ENCODE measurements around the gene SMYD3.

Gene SMYD3

GRCh38 chr1:246012341-246012740, 494.7 kb downstream of the SMYD3 start:
- no peak for TF ChIP-seq Cebpa-rat (IDR thresholded peaks at IDR 0.05)
- no peak overlapping the region for H3K9ac ChIP-seq
- no peaks in the 10 kb centered on the region for H3K4me1 ChIP-seq
- H3K27me3 ChIP-seq, result no peaks in the 10 kb centered on the region
- H4K20me1 ChIP-seq, result no peaks in the 10 kb centered on the region
- H3K27ac ChIP-seq, result no peak overlapping the region
- H3K4me2 ChIP-seq, result no peak overlapping the region
- H3K36me3 ChIP-seq, result no peaks in the 10 kb centered on the region
- H3K4me3 ChIP-seq, result no peak overlapping the region
- no peaks in the 10 kb centered on the region for H3K9me3 ChIP-seq (replicated peaks in 1 of 11)

DNA sequence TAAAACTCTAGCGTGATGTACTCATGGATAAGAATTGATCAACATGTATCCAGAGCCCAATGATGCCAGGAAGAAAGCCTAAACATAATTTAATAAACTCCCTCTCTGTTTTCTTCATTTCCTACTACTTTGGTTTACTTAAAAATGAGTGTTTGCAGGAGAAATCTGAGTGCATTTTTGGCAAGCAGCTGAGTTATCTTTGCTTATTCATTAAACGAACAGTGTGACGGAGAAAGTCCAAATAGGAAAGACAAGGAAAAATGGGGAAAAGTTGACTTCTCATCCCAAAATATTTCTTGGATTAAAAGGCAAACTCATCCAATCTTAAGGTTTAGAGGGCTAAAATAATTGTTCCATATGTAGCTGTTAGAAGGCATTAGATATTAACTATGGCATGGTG, 496.7 kb downstream of the SMYD3 start:
- Histone ChIP-seq H3K36me3 (no peaks in the 10 kb centered on the region), H3K4me3 (no peak overlapping the region), H4K20me1 (no peaks in the 10 kb centered on the region), H3K4me1 (peaks cover 0 to 10% (median 2%) of the 10 kb centered on the region in 10 experiments; a peak in 9 of 20 replicates), H3K9me3 (replicated peaks in 1 of 11) (no peaks in the 10 kb centered on the region), H3K4me2 (no peak overlapping the region), H3K9ac (no peak overlapping the region), H3K27me3 (no peaks in the 10 kb centered on the region), H3K27ac (no peak overlapping the region)
- no peak for TF ChIP-seq Cebpa-rat (IDR thresholded peaks at IDR 0.05)

GRCh38 chr1:246008363-246008831, 498.7 kb downstream of the SMYD3 start:
- no peak overlapping the region for H3K4me3 ChIP-seq

DNA sequence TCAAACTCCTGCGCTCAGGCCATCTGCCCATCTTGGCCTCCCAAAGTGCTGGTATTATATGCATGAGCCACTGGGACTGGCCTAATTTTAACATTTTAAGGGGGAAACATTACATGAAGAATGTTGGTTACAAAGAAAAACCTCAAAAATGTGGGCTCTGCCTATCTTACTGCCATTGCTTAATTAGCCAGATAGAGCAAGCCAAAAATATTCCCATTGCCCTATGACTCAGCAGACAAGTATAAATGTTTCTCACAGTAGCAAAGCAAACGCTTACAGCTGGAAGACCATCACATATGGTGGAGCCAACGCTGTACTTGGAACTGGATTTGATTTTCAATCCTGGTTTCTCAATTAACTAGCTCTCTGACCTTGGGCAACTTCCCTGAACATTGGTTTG, 502.0 kb downstream of the SMYD3 start:
- Histone ChIP-seq H3K27ac (no peak overlapping the region), H3K4me2 (peak overlapping the region in 6 of 11 experiments; percentile 1 to 66 (median 50); a peak in 8 of 22 replicates), H3K4me3 (no peak overlapping the region), H3K27me3 (no peaks in the 10 kb centered on the region), H3K4me1 (peaks cover 0 to 22% (median 9%) of the 10 kb centered on the region in 10 experiments; a peak in 11 of 20 replicates), H3K9ac (0 out of 22 replicates have a peak overlapping the region, but pooled peaks of 1 of the 11 experiments have one; percentile 18), H3K9me3 (replicated peaks in 1 of 11) (no peaks in the 10 kb centered on the region), H3K36me3 (no peaks in the 10 kb centered on the region), H4K20me1 (no peaks in the 10 kb centered on the region; a peak in 1 of 22 replicates)
- TF ChIP-seq Cebpa-rat (IDR thresholded peaks at IDR 0.05), result no peak

More at GRCh38 chr1:246008363-246008831, 498.7 kb downstream of the SMYD3 start:
- no peak overlapping the region for H3K9ac ChIP-seq
- no peak for TF ChIP-seq Cebpa-rat (IDR thresholded peaks at IDR 0.05)
- H3K4me1 ChIP-seq, result peaks cover 0 to 22% (median 9%) of the 10 kb centered on the region in 10 experiments; a peak in 11 of 20 replicates
- no peaks in the 10 kb centered on the region for H3K9me3 ChIP-seq (replicated peaks in 1 of 11)
- H4K20me1 ChIP-seq, result no peaks in the 10 kb centered on the region
- no peaks in the 10 kb centered on the region for H3K27me3 ChIP-seq
- H3K4me2 ChIP-seq, result no peak overlapping the region
- no peaks in the 10 kb centered on the region for H3K36me3 ChIP-seq
- no peak overlapping the region for H3K27ac ChIP-seq

DNA sequence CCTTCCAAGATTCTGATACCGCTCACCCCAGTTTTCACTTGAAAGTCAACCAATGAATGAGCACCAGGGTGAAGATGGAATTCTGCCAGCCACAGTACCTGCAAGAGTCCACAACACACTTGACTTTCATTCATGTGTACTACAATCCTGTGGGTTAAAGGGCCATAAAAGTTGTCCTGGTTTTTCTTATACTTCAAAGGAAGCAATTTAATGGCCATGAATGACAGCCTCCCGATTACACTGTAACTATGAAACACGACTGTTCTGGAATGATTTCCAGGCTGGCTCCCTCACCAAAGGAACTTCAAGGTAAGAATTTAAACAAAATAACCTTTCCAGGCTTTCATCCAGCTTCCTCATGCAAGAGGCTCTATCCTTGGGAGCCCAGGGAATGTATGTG, 502.8 kb downstream of the SMYD3 start:
- Histone ChIP-seq H3K4me2 (peak overlapping the region in 4 of 11 experiments; percentile 40 to 66 (median 62); a peak in 1 of 22 replicates), H3K4me3 (no peak overlapping the region), H3K36me3 (no peaks in the 10 kb centered on the region), H3K4me1 (peaks cover 0 to 22% (median 9%) of the 10 kb centered on the region in 10 experiments; a peak in 11 of 20 replicates), H4K20me1 (no peaks in the 10 kb centered on the region; a peak in 1 of 22 replicates), H3K27me3 (no peaks in the 10 kb centered on the region), H3K9ac (no peak overlapping the region), H3K9me3 (replicated peaks in 1 of 11) (no peaks in the 10 kb centered on the region), H3K27ac (no peak overlapping the region)
- no peak for TF ChIP-seq Cebpa-rat (IDR thresholded peaks at IDR 0.05)

GRCh38 chr1:246003442-246003730, 503.7 kb downstream of the SMYD3 start:
- Histone ChIP-seq H3K4me3 (no peak overlapping the region), H3K27ac (no peak overlapping the region), H3K4me2 (no peak overlapping the region), H3K9me3 (replicated peaks in 1 of 11) (no peaks in the 10 kb centered on the region), H4K20me1 (no peaks in the 10 kb centered on the region; a peak in 1 of 22 replicates), H3K36me3 (no peaks in the 10 kb centered on the region), H3K27me3 (no peaks in the 10 kb centered on the region), H3K9ac (no peak overlapping the region), H3K4me1 (peaks cover 0 to 22% (median 9%) of the 10 kb centered on the region in 10 experiments; a peak in 11 of 20 replicates)
- no peak for TF ChIP-seq Cebpa-rat (IDR thresholded peaks at IDR 0.05)

DNA sequence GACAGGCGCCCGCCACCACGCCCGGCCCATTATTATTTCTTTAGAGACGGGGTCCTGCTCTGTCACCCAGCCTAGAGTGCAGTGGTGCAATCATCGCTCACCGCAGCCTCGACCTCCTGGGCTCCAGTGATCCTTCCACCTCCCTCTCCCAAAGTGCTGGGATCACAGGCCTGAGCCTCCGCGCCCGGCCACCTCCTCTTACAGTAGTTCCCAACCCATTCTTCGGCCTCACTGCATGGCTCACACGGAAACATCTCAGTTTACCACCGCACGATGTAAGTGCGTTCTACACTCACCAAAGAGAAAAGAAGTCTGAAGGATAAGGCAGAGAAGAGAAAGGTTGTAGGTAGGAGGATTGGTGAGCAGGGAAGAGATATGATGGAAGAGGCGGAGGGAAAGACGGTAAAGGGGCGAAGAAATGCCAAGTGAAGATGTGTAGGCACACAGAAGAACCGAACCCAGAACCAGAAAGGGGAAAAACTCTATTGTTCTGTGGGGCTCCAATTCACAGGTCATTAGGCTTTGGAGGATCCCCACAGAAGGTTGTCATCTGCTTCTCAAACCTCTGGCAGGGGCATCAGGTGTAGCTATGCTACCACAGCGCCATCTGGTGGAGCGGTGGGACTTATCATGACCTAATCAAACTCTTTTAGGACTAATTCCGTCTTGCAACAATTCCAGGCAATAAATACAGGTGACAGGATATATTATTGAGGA, 504.2 kb downstream of the SMYD3 start:
- Histone ChIP-seq H3K9me3 (replicated peaks in 1 of 11) (no peaks in the 10 kb centered on the region), H3K4me3 (no peak overlapping the region), H3K27ac (no peak overlapping the region), H3K4me1 (peaks cover 0 to 22% (median 9%) of the 10 kb centered on the region in 10 experiments; a peak in 11 of 20 replicates), H3K4me2 (no peak overlapping the region), H3K27me3 (no peaks in the 10 kb centered on the region), H3K9ac (no peak overlapping the region), H4K20me1 (no peaks in the 10 kb centered on the region; a peak in 1 of 22 replicates), H3K36me3 (no peaks in the 10 kb centered on the region)
- no peak for TF ChIP-seq Cebpa-rat (IDR thresholded peaks at IDR 0.05)

DNA sequence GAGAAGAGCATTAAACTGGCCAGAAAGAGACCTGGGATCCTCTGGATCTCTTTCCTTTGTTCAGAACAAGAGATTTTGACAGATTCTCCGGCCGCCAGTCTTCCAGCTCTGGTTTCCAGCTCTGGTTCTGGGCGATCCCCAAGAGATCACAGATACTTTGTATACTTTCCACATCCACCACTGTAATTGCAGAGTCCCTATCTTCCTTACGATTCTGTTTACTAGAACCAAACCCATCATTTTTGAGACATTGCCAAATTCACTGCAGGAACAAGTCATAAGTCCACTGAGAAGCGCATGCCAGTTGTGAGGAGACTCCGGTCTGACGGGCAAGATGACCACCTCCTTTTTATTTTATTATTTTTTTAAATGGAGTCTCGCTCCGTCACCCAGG, 505.2 kb downstream of the SMYD3 start:
- TF ChIP-seq Cebpa-rat (IDR thresholded peaks at IDR 0.05), result no peak
- H3K27me3 ChIP-seq, result no peaks in the 10 kb centered on the region
- no peaks in the 10 kb centered on the region; a peak in 1 of 22 replicates for H4K20me1 ChIP-seq
- H3K4me2 ChIP-seq, result no peak overlapping the region
- H3K4me1 ChIP-seq, result peaks cover 0 to 31% (median 16%) of the 10 kb centered on the region in 10 experiments; a peak in 14 of 20 replicates
- no peaks in the 10 kb centered on the region for H3K9me3 ChIP-seq (replicated peaks in 1 of 11)
- no peaks in the 10 kb centered on the region for H3K36me3 ChIP-seq
- no peak overlapping the region for H3K4me3 ChIP-seq
- H3K27ac ChIP-seq, result no peak overlapping the region
- H3K9ac ChIP-seq, result no peak overlapping the region

DNA sequence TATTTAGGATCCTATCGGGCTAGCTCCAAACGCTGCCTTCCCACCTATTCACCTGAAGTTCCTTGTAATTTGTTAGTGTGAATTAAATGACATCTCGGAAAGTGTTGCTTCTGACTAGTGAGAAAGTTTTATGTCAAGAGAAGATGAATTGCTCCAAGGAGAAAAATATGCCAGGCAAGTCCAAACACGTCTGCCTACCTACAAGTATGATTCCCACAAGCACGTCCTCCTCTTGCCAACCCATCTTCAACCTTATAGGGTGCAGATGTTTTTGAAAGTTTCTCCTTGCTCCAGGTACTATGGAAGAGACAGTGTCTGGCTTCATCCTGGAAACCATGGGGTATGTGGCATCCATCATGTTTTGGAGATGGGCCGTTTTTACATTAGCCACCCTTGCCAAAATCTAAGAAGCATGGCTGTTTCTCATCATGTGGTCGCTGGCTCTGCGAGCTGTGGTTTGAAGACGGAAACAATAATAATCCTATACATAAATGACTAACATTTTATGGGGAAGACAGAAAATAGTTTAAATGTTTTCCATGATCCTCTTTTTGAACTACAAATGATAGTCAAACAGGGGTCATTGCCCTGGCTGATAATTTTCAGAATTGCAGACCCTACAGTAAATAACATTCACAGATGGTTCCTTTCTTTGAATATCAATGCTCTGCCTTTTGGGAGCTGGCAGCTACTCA, 505.8 kb downstream of the SMYD3 start:
- H3K9me3 ChIP-seq (replicated peaks in 1 of 11), result no peaks in the 10 kb centered on the region
- no peak overlapping the region for H3K4me3 ChIP-seq
- no peak overlapping the region for H3K27ac ChIP-seq
- H3K4me2 ChIP-seq, result no peak overlapping the region
- no peak overlapping the region for H3K9ac ChIP-seq
- peaks cover 0 to 29% (median 16%) of the 10 kb centered on the region in 10 experiments; a peak in 14 of 20 replicates for H3K4me1 ChIP-seq
- no peak for TF ChIP-seq Cebpa-rat (IDR thresholded peaks at IDR 0.05)
- no peaks in the 10 kb centered on the region; a peak in 1 of 22 replicates for H4K20me1 ChIP-seq
- H3K27me3 ChIP-seq, result no peaks in the 10 kb centered on the region
- H3K36me3 ChIP-seq, result no peaks in the 10 kb centered on the region

Data from BLaER1 treated with 17β-estradiol and CSF1 and Interleukin-3, amounts not matched to agents 10 nM and 100 nM (cell line).